Mucosa of stomach (tissue), 1 donor: Measurements from ENCODE around the gene IKZF4.
"Not testable (repeated sequence)": the region's sequence is repeated elsewhere in the genome, so short reads cannot be mapped to it uniquely, and the experiment has no call there.

ENCODE experiments used
- H3K27me3 ChIP-seq: one replicate; pipeline ENCODE4 v1.7.0; 2013; ENCODE audit warnings: mild to moderate bottlenecking, low read length; ENCODE audit not compliant: control insufficient read depth, insufficient read depth
- H3K36me3 ChIP-seq: one replicate; pipeline ENCODE4 v1.7.0; 2013; ENCODE audit warnings: low read length; ENCODE audit not compliant: control insufficient read depth, insufficient read depth
- H3K4me1 ChIP-seq: one replicate; pipeline ENCODE4 v1.7.0; 2013; ENCODE audit warnings: mild to moderate bottlenecking, low read length; ENCODE audit not compliant: control insufficient read depth, insufficient read depth
- H3K4me3 ChIP-seq: one replicate; pipeline ENCODE4 v1.7.0; 2013; ENCODE audit warnings: low read length
- H3K9ac ChIP-seq: one replicate; pipeline ENCODE4 v1.7.0; 2013; ENCODE audit warnings: mild to moderate bottlenecking, low read length, moderate library complexity
- H3K9me3 ChIP-seq: one replicate; pipeline ENCODE4 v1.7.0; 2013; ENCODE audit warnings: mild to moderate bottlenecking, low read length, moderate library complexity; ENCODE audit not compliant: control insufficient read depth
- donor health status: Pancreatic carcinoma.

IKZF4 gene

DNA sequence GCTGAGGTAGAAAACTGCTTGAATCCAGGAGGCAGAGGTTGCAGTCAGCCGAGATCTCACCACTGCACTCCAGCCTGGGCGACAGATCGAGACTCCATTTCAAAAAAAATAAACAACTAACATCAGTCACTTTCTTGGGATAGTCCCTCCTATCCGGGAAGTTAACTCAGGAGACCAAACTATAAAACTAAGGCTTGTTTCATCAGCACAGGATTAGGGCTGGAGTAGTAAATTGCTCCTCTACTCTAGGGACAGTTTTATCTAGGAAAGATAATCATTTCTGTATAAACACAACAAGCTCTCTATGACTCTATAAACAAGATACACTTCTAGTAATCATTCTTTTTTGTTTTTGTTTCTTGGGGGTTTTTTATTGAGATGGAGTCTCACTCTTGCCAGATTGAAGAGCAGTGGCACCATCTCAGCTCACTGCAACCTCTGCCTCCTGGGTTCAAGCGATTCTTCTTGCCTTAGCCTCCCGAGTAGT, 32.6 kb downstream of the IKZF4 start:
- Histone ChIP-seq H3K4me1 (no peaks in the 10 kb centered on the region), H3K9ac (no peak overlapping the region), H3K4me3 (no peak overlapping the region), H3K27me3 (no peaks in the 10 kb centered on the region), H3K36me3 (no peaks in the 10 kb centered on the region), H3K9me3 (no peaks in the 10 kb centered on the region)

DNA sequence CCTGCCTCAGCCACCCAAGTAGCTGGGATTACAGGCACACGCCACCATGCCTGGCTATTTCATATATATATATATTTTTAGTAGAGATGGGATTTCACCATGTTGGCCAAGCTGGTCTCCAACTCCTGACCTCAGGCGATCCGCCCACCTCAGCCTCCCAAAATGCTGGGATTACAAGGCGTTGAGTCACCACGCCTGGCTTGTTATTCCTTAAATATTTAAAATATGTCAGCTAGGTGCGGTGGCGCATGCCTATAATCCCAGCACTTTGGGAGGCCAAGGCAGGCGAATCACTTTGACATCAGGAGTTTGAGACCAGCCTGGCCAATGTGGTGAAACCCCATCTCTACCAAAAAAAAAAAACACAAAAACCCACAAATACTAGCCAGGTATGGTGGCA, 39.1 kb downstream of the IKZF4 start:
- H3K27me3 ChIP-seq, H3K9ac ChIP-seq, H3K4me3 ChIP-seq, H3K36me3 ChIP-seq, H3K9me3 ChIP-seq, H3K4me1 ChIP-seq: not testable (repeated sequence)

DNA sequence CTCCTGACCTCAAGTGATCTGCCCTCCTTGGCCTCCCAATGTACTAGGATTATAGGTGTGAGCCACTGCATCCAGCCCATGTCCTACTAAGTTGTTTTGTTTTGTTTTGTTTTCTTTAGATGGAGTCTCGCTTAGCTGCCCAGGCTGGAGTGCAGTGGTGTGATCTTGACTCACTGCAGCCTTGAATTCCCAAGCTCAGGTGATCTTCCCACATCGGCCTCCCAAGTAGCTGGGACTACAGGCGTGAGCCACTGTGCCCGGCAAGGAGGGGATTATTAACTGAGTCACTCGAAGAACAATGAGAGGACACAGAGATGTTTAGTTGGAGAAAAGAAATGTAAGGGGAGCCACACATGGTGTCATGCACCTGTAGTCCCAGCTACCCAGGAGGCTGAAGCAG, 41.1 kb downstream of the IKZF4 start:
- Histone ChIP-seq H3K4me3 (no peak overlapping the region), H3K27me3 (no peaks in the 10 kb centered on the region), H3K9ac (no peak overlapping the region), H3K36me3 (no peaks in the 10 kb centered on the region), H3K9me3 (no peaks in the 10 kb centered on the region), H3K4me1 (no peaks in the 10 kb centered on the region)

DNA sequence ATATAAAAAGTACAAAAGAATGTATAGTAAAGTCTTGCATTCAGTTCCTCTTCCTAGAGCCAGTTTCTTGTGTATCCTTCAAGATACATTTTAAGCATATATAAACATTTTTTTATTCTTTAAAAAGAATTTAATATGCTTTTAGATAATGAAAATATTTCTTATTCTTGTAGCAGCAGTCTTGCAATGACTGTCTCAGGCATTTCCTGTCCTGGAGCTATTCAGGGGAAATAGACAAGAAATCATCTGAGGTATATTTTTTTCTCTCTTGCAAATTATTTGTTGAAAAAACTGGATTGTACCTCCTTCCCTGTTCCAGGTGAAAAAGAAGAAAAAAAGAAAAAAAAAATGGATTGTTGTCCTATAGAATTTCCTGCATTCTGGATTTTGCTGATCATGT, 42.2 kb downstream of the IKZF4 start:
- H3K27me3 ChIP-seq: no peaks in the 10 kb centered on the region
- no peaks in the 10 kb centered on the region for H3K9me3 ChIP-seq
- no peak overlapping the region for H3K4me3 ChIP-seq
- H3K9ac ChIP-seq: no peak overlapping the region
- H3K36me3 ChIP-seq: no peaks in the 10 kb centered on the region
- H3K4me1 ChIP-seq: no peaks in the 10 kb centered on the region

DNA sequence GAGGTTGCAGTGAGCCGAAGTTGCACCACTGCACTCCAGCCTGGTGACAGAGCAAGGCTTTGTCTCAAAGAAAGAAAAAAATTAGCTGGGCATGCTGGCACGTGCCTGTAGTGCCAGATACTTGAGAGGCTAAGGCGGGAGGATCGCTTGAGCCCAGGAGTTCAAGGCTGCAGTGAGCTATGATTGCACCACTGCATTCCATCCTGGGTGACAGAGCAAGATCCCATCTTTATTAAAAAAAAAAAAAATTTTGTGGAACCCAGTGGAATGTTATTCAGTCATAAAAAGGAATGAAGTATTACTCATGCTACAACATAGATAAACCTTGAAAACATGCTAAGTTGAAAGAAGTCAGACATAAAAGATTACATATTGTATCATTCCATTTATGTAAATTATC, 50.8 kb downstream of the IKZF4 start:
- H3K4me1 ChIP-seq: no peaks in the 10 kb centered on the region
- H3K9me3 ChIP-seq: no peaks in the 10 kb centered on the region
- no peaks in the 10 kb centered on the region for H3K27me3 ChIP-seq
- H3K4me3 ChIP-seq: no peak overlapping the region
- H3K36me3 ChIP-seq: no peaks in the 10 kb centered on the region
- H3K9ac ChIP-seq: no peak overlapping the region

DNA sequence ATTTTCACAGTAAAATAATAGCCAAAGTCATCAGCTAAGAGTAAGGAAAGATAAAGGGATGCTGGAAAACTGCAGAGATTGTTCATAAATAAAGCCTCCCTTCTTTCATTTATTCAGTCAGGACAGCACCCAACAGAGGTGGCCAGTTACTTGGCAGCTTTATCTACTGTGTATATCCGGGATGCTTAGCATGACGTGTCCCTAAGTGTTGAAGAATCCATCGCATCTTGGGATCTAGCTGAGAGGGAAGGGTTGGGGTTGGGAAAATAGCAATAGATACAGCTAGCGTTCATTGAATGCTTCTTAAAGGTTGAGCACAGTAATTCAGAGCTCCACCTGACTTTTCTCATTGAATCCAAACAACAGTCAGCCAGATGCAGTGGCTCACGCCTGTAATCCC, 53.6 kb downstream of the IKZF4 start:
- Histone ChIP-seq H3K9me3 (no peaks in the 10 kb centered on the region), H3K4me3 (no peak overlapping the region)

DNA sequence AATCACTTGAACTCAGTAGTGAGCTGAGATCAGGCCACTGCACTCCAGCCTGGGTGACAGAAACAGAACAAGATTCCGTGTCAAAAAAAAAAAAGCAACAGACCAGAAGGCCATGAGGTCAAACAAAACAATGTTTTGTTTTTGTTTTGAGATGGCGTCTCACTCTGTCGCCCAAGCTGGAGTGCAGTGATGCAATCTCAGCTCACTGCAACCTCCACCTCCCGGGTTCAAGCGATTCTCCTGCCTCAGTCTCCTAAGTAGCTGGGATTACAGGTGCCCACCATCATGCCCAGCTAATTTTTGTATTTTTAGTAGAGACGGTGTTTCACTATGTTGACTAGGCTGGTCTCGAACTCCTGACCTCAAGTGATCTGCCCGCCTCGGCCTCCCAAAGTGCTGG, 57.1 kb downstream of the IKZF4 start:
- H3K4me1 ChIP-seq: peaks cover 15% of the 10 kb centered on the region
- not testable (repeated sequence) for H3K27me3 ChIP-seq, H3K4me3 ChIP-seq, H3K9ac ChIP-seq, H3K9me3 ChIP-seq, H3K36me3 ChIP-seq

More for the DNA sequence above, 53.6 kb downstream of the IKZF4 start:
- Histone ChIP-seq H3K9ac (no peak overlapping the region), H3K27me3 (no peaks in the 10 kb centered on the region), H3K36me3 (no peaks in the 10 kb centered on the region), H3K4me1 (peaks cover 6% of the 10 kb centered on the region)

DNA sequence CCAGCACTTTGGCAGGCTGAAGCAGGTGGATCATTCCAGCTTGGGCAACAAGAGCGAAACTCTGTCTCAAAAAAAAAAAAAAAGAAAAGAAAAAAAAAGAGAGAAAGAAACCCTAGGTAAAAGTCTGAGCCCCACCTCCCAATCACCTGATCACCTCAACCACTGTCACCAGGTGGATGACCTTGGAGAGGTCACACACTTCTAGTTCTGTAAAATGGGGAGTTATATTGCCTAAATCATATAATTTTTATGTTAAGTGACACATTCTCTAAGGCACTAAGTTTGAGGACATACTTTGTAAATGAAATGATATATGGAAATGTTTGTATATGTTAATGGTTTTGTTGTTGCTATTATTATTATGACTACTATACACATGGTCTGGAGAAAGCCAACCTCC, 57.6 kb downstream of the IKZF4 start:
- Histone ChIP-seq H3K4me1 (peaks cover 19% of the 10 kb centered on the region), H3K9ac (peak overlapping the region; percentile 96), H3K27me3 (peaks cover 4% of the 10 kb centered on the region), H3K9me3 (no peaks in the 10 kb centered on the region), H3K4me3 (no peak overlapping the region), H3K36me3 (peaks cover 8% of the 10 kb centered on the region)

DNA sequence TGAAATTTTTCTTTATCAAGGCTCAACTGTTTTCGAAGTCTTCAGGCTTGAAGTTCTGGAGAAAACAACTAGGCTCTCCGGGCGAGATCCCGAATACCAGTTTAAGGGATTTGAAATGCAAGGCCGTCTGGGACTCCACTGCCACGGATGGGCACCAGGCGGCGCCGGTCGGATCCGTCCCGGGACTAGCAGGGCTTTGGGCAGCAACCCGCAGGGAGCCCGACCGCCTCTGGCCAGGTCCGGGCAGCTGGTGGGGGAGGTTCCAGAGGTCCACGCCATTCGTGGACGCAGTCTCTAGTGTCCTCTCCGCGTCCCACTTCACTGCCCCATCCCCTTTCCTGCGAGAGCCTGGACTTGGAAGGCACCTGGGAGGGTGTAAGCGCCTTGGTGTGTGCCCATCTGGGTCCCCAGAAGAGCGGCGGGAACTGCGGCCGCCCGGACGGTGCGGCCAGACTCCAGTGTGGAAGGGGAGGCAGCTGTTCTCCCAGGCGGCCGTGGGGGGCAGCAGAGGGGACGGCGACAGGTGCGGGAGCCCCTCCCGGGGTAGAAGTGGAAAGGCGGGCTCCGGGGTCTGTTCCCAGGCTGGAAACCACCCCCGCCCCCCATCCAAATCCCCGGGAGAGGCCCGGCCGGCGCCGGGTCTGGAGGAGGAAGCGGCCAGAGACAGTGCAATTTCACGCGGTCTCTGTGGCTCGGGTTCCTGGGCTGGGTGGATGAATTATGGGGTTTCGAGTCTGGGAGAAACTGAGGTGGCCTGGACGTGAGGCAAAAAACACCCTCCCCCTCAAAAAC, 58.3 kb downstream of the IKZF4 start:
- peak overlapping the region; percentile 96 for H3K9ac ChIP-seq
- H3K4me3 ChIP-seq: peak overlapping the region; percentile 95

DNA sequence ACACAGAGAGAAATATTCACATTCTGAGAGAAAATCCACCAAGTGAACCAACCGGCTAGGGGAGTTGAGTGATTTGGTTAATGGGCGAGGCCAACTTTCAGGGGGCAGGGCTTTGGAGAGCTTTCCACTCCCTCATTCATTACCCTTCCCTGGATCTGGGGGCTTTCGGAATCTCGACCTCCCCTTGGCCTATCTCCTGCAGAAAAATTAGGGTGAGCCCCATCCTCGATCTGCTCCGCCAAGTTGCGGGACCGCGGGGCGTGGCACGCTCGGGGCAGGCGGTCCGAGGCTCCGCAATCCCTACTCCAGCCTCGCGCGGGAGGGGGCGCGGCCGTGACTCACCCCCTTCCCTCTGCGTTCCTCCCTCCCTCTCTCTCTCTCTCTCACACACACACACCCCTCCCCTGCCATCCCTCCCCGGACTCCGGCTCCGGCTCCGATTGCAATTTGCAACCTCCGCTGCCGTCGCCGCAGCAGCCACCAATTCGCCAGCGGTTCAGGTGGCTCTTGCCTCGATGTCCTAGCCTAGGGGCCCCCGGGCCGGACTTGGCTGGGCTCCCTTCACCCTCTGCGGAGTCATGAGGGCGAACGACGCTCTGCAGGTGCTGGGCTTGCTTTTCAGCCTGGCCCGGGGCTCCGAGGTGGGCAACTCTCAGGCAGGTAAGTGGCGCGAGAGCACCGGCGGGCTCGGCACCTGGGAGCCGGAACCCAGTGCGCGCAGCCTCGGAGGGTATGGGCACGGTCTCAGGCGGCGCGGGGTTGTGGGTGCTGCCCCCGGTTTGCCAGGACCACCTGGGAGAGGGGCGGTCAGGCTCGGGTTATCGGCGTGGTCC, 59.1 kb downstream of the IKZF4 start, which contains the start of gene ERBB3:
Gene ERBB3 (plus strand): TSS at position 443 of the 833 bp plus-strand sequence. CDS start 136 bp downstream, at position 579.
- peak within 1 kb of the TSS; percentile 96 for H3K9ac ChIP-seq
- no peaks in the 10 kb centered on the region for H3K9me3 ChIP-seq
- H3K27me3 ChIP-seq: peaks cover 4% of the 10 kb centered on the region
- peak within 1 kb of the TSS; percentile 95 for H3K4me3 ChIP-seq
- peaks cover 28% of the 10 kb centered on the region for H3K4me1 ChIP-seq
- H3K36me3 ChIP-seq: peaks cover 13% of the 10 kb centered on the region

More for the DNA sequence above, 58.3 kb downstream of the IKZF4 start:
- no peaks in the 10 kb centered on the region for H3K9me3 ChIP-seq
- peaks cover 4% of the 10 kb centered on the region for H3K27me3 ChIP-seq
- peaks cover 25% of the 10 kb centered on the region for H3K4me1 ChIP-seq
- H3K36me3 ChIP-seq: peaks cover 13% of the 10 kb centered on the region

DNA sequence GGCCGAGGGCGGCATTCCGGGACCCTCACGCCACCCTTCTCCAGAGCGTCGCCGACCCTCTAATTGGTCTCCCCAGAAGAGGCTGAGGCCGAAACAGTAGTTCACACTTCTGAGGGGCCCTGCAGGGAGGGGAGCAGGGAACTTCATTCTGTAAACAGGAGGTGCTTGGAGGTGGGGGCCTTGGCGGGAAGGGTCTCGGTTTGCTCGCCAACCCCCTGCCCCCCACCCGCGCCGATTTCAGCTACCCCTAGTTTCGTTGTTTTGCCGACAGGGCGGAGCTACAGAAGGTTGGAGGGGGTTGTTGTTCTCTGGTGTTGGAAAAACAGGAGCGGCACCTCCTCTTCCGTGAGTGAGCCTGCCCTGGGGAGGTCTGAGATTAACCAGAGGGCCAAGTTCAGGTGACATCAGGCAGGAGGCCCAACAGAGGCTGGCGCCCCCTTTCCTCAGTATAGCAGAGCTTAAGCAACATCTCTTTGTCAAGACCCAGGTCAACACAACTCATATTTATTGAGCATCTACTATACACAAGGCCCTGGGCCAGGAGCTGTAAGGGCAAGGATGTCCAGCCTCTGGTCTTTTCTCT, 59.8 kb downstream of the IKZF4 start:
- Histone ChIP-seq H3K4me1 (peaks cover 30% of the 10 kb centered on the region), H3K4me3 (peak overlapping the region; percentile 95), H3K9ac (peak overlapping the region; percentile 96)

More for the DNA sequence above, 59.8 kb downstream of the IKZF4 start:
- H3K9me3 ChIP-seq: no peaks in the 10 kb centered on the region
- H3K36me3 ChIP-seq: peaks cover 13% of the 10 kb centered on the region
- peaks cover 4% of the 10 kb centered on the region for H3K27me3 ChIP-seq
